SU-DHL-6 (cell line): ENCODE results near the gene PTTG1.

Experiments used
- H2AFZ ChIP-seq: fragments of 200-600 bp; sonication (generic); 2 replicates; pipeline ENCODE4 v1.6.1; 2014; ENCODE audit warnings: low read depth, mild to moderate bottlenecking, moderate library complexity, mixed read lengths, antibody characterized with exemption, low read length; ENCODE audit not compliant: severe bottlenecking
- H3F3A ChIP-seq: fragments of 200-600 bp; shearing (Covaris generic); 2 replicates; pipeline ENCODE4 v1.6.0; 2016; ENCODE audit warnings: antibody characterized with exemption, mild to moderate bottlenecking; ENCODE audit not compliant: insufficient read depth
- H3K27ac ChIP-seq: fragments of 200-600 bp; sonication (generic); 2 replicates; pipeline ENCODE4 v1.5.1; 2016; ENCODE audit warnings: low read depth, mild to moderate bottlenecking, low read length, moderate library complexity, mixed read lengths
- H3K27me3 ChIP-seq: fragments of 200-600 bp; sonication (generic), shearing (Covaris generic); 2 replicates; pipeline ENCODE4 v1.6.0; 2014; ENCODE audit warnings: mild to moderate bottlenecking, low read length
- H3K36me3 ChIP-seq: fragments of 200-600 bp; sonication (generic); 2 replicates; pipeline ENCODE4 v1.6.1; 2014; ENCODE audit warnings: mild to moderate bottlenecking, low read length, mixed read lengths
- H3K4me2 ChIP-seq: fragments of 300-600, 200-600 bp; shearing (Covaris generic), sonication (generic); 2 replicates; pipeline ENCODE4 v1.6.0; 2014; ENCODE audit warnings: low read length, low read depth, mild to moderate bottlenecking; ENCODE audit not compliant: poor library complexity, severe bottlenecking
- H3K4me3 ChIP-seq: fragments of 200-600 bp; sonication (generic); 2 replicates; pipeline ENCODE4 v1.5.1; 2014; ENCODE audit warnings: antibody characterized with exemption, low read length, mild to moderate bottlenecking, mixed read lengths; ENCODE audit not compliant: insufficient read depth, poor library complexity, severe bottlenecking
- H3K79me2 ChIP-seq: fragments of 200-600 bp; sonication (generic); 2 replicates; pipeline ENCODE4 v1.6.1; 2014; ENCODE audit warnings: mild to moderate bottlenecking, low read length, moderate library complexity; ENCODE audit not compliant: insufficient read depth
- H3K9ac ChIP-seq: fragments of 200-600 bp; sonication (generic); 2 replicates; pipeline ENCODE4 v1.7.0; 2014; ENCODE audit warnings: mild to moderate bottlenecking, low read length
- H3K9me2 ChIP-seq: fragments of 200-600 bp; sonication (generic); replicated peaks from 2 replicates; pipeline ENCODE4 v1.6.1; 2014; ENCODE audit warnings: low read length; ENCODE audit not compliant: insufficient read depth
- H3K9me3 ChIP-seq: fragments of 200-600 bp; sonication (generic); 2 replicates; pipeline ENCODE4 v1.6.1; 2014; ENCODE audit warnings: low read length, mixed read lengths; ENCODE audit not compliant: insufficient read depth
- H4K20me1 ChIP-seq: fragments of 200-600 bp; sonication (generic); 2 replicates; pipeline ENCODE4 v1.6.1; 2014; ENCODE audit warnings: low read depth, mild to moderate bottlenecking, antibody characterized with exemption, low read length, moderate library complexity, mixed read lengths
- EZH2phosphoT487 ChIP-seq: fragments of 200-600 bp; sonication (generic), shearing (Covaris generic); conservative IDR thresholded peaks from 2 replicates; pipeline ENCODE4 v1.6.1; 2018; ENCODE audit warnings: mild to moderate bottlenecking, antibody characterized with exemption, low read length, moderate library complexity, mixed read lengths
- TF ChIP-seq, protein P1 (sequence below): fragments of 200-600 bp; sonication (generic); IDR thresholded peaks from one replicate; pipeline ENCODE4 v1.5.1; 2017; ENCODE audit warnings: antibody characterized with exemption, mild to moderate bottlenecking, low read length, moderate library complexity; ENCODE audit not compliant: insufficient read depth, poor library complexity, severe bottlenecking

PTTG1 gene

GRCh38 chr5:160451281-160451680, 29.6 kb downstream of the PTTG1 start:
- no peak overlapping the region for H3K27ac ChIP-seq
- H4K20me1 ChIP-seq = no peaks in the 10 kb centered on the region
- no peak overlapping the region for H3K9ac ChIP-seq
- H3K9me3 ChIP-seq = no peaks in the 10 kb centered on the region
- H3K79me2 ChIP-seq = no peaks in the 10 kb centered on the region
- H3K4me3 ChIP-seq = no peak overlapping the region
- H3K9me2 ChIP-seq = no peaks in the 10 kb centered on the region
- H3K27me3 ChIP-seq = no peaks in the 10 kb centered on the region
- H2AFZ ChIP-seq = no peak overlapping the region
- no peaks in the 10 kb centered on the region for H3K36me3 ChIP-seq
- no peaks in the 10 kb centered on the region for H3F3A ChIP-seq
- H3K4me2 ChIP-seq = no peak overlapping the region
- TF ChIP-seq, protein P1, sequence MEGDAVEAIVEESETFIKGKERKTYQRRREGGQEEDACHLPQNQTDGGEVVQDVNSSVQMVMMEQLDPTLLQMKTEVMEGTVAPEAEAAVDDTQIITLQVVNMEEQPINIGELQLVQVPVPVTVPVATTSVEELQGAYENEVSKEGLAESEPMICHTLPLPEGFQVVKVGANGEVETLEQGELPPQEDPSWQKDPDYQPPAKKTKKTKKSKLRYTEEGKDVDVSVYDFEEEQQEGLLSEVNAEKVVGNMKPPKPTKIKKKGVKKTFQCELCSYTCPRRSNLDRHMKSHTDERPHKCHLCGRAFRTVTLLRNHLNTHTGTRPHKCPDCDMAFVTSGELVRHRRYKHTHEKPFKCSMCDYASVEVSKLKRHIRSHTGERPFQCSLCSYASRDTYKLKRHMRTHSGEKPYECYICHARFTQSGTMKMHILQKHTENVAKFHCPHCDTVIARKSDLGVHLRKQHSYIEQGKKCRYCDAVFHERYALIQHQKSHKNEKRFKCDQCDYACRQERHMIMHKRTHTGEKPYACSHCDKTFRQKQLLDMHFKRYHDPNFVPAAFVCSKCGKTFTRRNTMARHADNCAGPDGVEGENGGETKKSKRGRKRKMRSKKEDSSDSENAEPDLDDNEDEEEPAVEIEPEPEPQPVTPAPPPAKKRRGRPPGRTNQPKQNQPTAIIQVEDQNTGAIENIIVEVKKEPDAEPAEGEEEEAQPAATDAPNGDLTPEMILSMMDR = no peak
- no peak for TF ChIP-seq EZH2phosphoT487

DNA sequence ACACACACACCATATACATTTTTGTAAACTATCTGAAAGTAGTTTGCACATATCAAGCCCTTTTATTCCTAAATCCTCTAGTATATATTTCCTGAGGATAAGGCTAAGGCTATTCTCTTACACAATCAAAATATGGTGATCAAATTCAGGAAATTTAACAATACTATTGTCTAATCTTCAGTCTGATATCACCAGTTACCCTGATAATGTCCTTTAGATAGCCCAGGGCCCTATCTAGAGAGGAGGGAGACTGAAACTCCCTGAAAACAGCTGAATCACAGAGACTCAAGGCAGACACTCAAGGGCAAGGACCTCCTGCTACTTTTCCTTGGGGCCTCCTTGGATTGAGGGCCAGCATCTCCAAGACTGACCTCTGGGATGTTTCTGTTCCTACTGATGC, 30.4 kb downstream of the PTTG1 start:
- no peak for TF ChIP-seq EZH2phosphoT487
- Histone ChIP-seq H3K9me2 (no peaks in the 10 kb centered on the region), H3K9ac (no peak overlapping the region), H2AFZ (no peak overlapping the region), H3K27ac (no peak overlapping the region), H4K20me1 (no peaks in the 10 kb centered on the region), H3K4me2 (no peak overlapping the region), H3F3A (no peaks in the 10 kb centered on the region), H3K79me2 (no peaks in the 10 kb centered on the region), H3K4me3 (no peak overlapping the region), H3K9me3 (no peaks in the 10 kb centered on the region), H3K27me3 (no peaks in the 10 kb centered on the region), H3K36me3 (no peaks in the 10 kb centered on the region)

- Histone ChIP-seq H3K9me2 (no peaks in the 10 kb centered on the region), H2AFZ (no peak overlapping the region), H4K20me1 (no peaks in the 10 kb centered on the region), H3F3A (no peaks in the 10 kb centered on the region), H3K27me3 (no peaks in the 10 kb centered on the region), H3K79me2 (no peaks in the 10 kb centered on the region), H3K9me3 (no peaks in the 10 kb centered on the region), H3K4me3 (no peak overlapping the region), H3K27ac (no peak overlapping the region), H3K9ac (no peak overlapping the region), H3K4me2 (no peak overlapping the region), H3K36me3 (no peaks in the 10 kb centered on the region)
- TF ChIP-seq EZH2phosphoT487 = no peak
- TF ChIP-seq, protein P1 = no peak
Observed at GRCh38 chr5:160452795-160453194, 31.1 kb downstream of the PTTG1 start.

DNA sequence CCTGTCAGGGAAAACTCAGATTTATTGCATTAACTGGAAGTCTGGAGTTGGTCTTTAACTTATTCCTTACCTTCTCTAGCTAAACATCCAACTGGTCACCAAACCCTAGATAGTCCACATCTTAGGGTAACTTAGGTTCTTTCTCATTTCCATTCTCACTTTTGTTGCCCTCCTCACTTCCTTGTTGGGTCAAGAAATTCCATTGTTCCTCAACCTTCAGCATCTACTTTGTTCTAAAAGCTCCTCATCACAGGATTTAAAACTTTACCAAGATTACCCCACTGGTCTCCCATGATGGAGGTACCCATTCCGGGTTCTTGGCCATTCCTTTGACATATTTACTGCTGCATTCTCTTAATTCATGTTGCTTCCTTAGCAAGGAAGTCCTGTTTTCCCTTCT, 32.1 kb downstream of the PTTG1 start:
- H3K36me3 ChIP-seq = no peaks in the 10 kb centered on the region
- no peaks in the 10 kb centered on the region for H3K79me2 ChIP-seq
- H3K27me3 ChIP-seq = no peaks in the 10 kb centered on the region
- H3K4me2 ChIP-seq = no peak overlapping the region
- TF ChIP-seq, protein P1 = no peak
- TF ChIP-seq EZH2phosphoT487 = no peak
- H2AFZ ChIP-seq = no peak overlapping the region
- no peaks in the 10 kb centered on the region for H3F3A ChIP-seq
- no peak overlapping the region for H3K4me3 ChIP-seq
- H3K27ac ChIP-seq = no peak overlapping the region
- H3K9me2 ChIP-seq = no peaks in the 10 kb centered on the region
- no peaks in the 10 kb centered on the region for H4K20me1 ChIP-seq
- H3K9ac ChIP-seq = no peak overlapping the region
- H3K9me3 ChIP-seq = no peaks in the 10 kb centered on the region
